Body of pancreas (tissue), 4 donors: ENCODE measurements around the gene SP140. TPM values are rescaled to one million over a fixed set of nuclear protein-coding genes. Genes with fewer than 3 reads are reported as not detected.

Experiments
- ATAC-seq: fragments of 150-250 bp; one replicate; pipeline ENCODE4 v1.9.1; 2016
- DNase-seq, 4 donors: peaks; one replicate each; pipeline ENCODE4 v3.0.0-alpha.2; 2019
- H3K27ac ChIP-seq, 4 donors: fragments of 200-600 bp; sonication (generic); 1 replicate in 3 of 4; 2 replicates in 1 of 4; pipeline versions ENCODE4 v1.5.1 to v1.6.1; 2016 to 2019; ENCODE audit warnings: mild to moderate bottlenecking in 1 of 4, mixed read lengths in 1 of 4, moderate library complexity in 1 of 4
- H3K27me3 ChIP-seq, 2 donors: fragments of 200-600 bp; sonication (generic); one replicate each; pipeline ENCODE4 v1.6.0; 2016; ENCODE audit warnings: mild to moderate bottlenecking in 1 of 2
- H3K36me3 ChIP-seq, 2 donors: fragments of 200-600 bp; sonication (generic); replicated peaks in 1 of 2; 2 replicates each; pipeline ENCODE4 v1.5.1; 2016; ENCODE audit warnings: low read depth in 2 of 2; ENCODE audit not compliant: insufficient read depth in 1 of 2
- H3K4me1 ChIP-seq: fragments of 200-600 bp; sonication (generic); one replicate; pipeline ENCODE4 v1.6.0; 2016
- H3K4me3 ChIP-seq, 2 donors: fragments of 200-600 bp; sonication (generic); 1 replicate in 1 of 2; 2 replicates in 1 of 2; pipeline ENCODE4 v1.5.1; 2016 to 2019
- H3K9me3 ChIP-seq, 3 donors: fragments of 200-600 bp; sonication (generic); 1 replicate in 2 of 3; 2 replicates in 1 of 3; pipeline ENCODE4 v1.5.1; 2016
- CTCF ChIP-seq, 7 experiments: fragments of 450-650 bp in 4 of 7; fragments of 200-600 bp in 3 of 7; sonication (generic) in 3 of 7; IDR thresholded peaks; one replicate each; pipeline ENCODE4 v1.5.1; 2016 to 2019; ENCODE audit warnings: antibody characterized with exemption in 7 of 7
- POLR2A ChIP-seq, 3 donors: fragments of 450-650 bp; IDR thresholded peaks; one replicate each; pipeline ENCODE4 v1.6.1; 2016; ENCODE audit warnings: antibody characterized with exemption in 3 of 3, mild to moderate bottlenecking in 2 of 3
- WGBS, 2 donors: methylation state at CpG; one replicate each; pipeline ENCODE4 v1.1.5; 2017; 5-methylcytosine and 5-hydroxymethylcytosine counted together
- intact Hi-C: fragments of 100-400 bp; cut with DNase I; formaldehyde crosslinking; loops from one replicate; pipeline ENCODE4 v1.15.1; 2023
- total RNA-seq, 2 donors: library from RNA; depleted of rRNA; stranded (reverse); fragments of >200 nt; gene quantifications; one replicate each; pipeline ENCODE4 v1.1.0, GENCODE V29; 2016

Gene SP140
- total RNA-seq, 2 donors from 2014 or later: 0.33 to 0.52 TPM

- WGBS, 2 donors: 88 to 95% methylated on average over 2 of the region's 2 CpGs
- Histone ChIP-seq H3K27ac (no peak overlapping the region), H3K36me3 (no peaks in the 10 kb centered on the region), H3K4me3 (no peak overlapping the region), H3K4me1 (no peaks in the 10 kb centered on the region), H3K9me3 (no peaks in the 10 kb centered on the region), H3K27me3 (no peaks in the 10 kb centered on the region)
- TF ChIP-seq CTCF (IDR thresholded peaks at IDR 0.05) (no peak), POLR2A (IDR thresholded peaks at IDR 0.05) (no peak)
- DNase-seq (no peak), ATAC-seq (no peak)
- intact Hi-C loops: no loop called here
These were observed 74.1 kb downstream of the SP140 start for GRCh38 chr2:230299618-230300017.

GRCh38 chr2:230305416-230306275 is 80.1 kb downstream of the SP140 start:
- no peak for DNase-seq
- TF ChIP-seq CTCF (IDR thresholded peaks at IDR 0.05) (no peak), POLR2A (IDR thresholded peaks at IDR 0.05) (no peak)
- intact Hi-C loops: no loop called here
- ATAC-seq: no peak
- H3K4me3 ChIP-seq: no peak overlapping the region
- no peaks in the 10 kb centered on the region for H3K27me3 ChIP-seq
- H3K4me1 ChIP-seq: no peaks in the 10 kb centered on the region
- no peaks in the 10 kb centered on the region for H3K36me3 ChIP-seq
- H3K27ac ChIP-seq: no peak overlapping the region
- H3K9me3 ChIP-seq: no peaks in the 10 kb centered on the region
- WGBS, 2 donors: 87% methylated on average over 13 to 23 of the region's 23 CpGs

GRCh38 chr2:230306474-230306873 is 80.9 kb downstream of the SP140 start:
- 53% methylated on average over 2 of the region's 2 CpGs; no CpG with 5 or more reads in 1 of the 2 donors for WGBS, 2 donors
- no peak overlapping the region for H3K4me3 ChIP-seq
- ATAC-seq: no peak

GRCh38 chr2:230307485-230307884 is 81.9 kb downstream of the SP140 start:
- ATAC-seq: no peak
- no peaks in the 10 kb centered on the region for H3K4me1 ChIP-seq
- H3K9me3 ChIP-seq: no peaks in the 10 kb centered on the region
- TF ChIP-seq CTCF (IDR thresholded peaks at IDR 0.05) (no peak), POLR2A (IDR thresholded peaks at IDR 0.05) (no peak)
- DNase-seq: no peak
- 94 to 100% methylated on average over 1 to 2 of the region's 2 CpGs for WGBS, 2 donors
- no peak overlapping the region for H3K27ac ChIP-seq
- no peaks in the 10 kb centered on the region for H3K36me3 ChIP-seq
- intact Hi-C loops: no loop called here
- no peak overlapping the region for H3K4me3 ChIP-seq
- H3K27me3 ChIP-seq: no peaks in the 10 kb centered on the region

More at GRCh38 chr2:230306474-230306873, 80.9 kb downstream of the SP140 start:
- H3K9me3 ChIP-seq: no peaks in the 10 kb centered on the region
- no peak overlapping the region for H3K27ac ChIP-seq
- DNase-seq: no peak
- H3K27me3 ChIP-seq: no peaks in the 10 kb centered on the region
- no peak for TF ChIP-seq CTCF (IDR thresholded peaks at IDR 0.05)
- no peak for TF ChIP-seq POLR2A (IDR thresholded peaks at IDR 0.05)
- no peaks in the 10 kb centered on the region for H3K4me1 ChIP-seq
- intact Hi-C loops: no loop called here
- no peaks in the 10 kb centered on the region for H3K36me3 ChIP-seq
